NCI-H1417 treated with DMSO at 0.1 percent for 48 hours (cell line): Measurements from ENCODE around the gene JDP2.
"Not testable (repeated sequence)": the region's sequence is repeated elsewhere in the genome, so short reads cannot be mapped to it uniquely, and the experiment has no call there.

Experiments used
- DNase-seq: peaks from one replicate; lab custom pipeline; 2025; lab: John Stamatoyannopoulos, UW

JDP2 gene

GRCh38 chr14:75456069-75456996 lies 28.5 kb downstream of the JDP2 start:
- DNase-seq: no peak

DNA sequence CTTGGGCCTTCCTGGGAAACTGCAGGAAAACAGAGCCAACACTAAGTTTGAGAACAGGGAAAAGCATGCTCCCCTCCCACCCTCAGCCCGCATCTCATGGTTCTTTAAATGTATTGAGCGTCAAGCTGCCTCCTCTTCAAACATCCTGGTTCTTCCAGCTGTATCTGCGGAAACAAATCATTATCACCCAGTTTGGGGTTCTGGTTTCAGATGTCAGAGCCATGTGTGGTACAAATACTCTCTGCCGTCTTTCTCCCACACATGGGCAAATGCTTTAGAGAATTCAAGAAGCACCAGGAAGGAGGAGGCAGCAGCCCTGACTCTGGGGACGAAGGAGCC lies 29.1 kb downstream of the JDP2 start:
- DNase-seq: no peak

DNA sequence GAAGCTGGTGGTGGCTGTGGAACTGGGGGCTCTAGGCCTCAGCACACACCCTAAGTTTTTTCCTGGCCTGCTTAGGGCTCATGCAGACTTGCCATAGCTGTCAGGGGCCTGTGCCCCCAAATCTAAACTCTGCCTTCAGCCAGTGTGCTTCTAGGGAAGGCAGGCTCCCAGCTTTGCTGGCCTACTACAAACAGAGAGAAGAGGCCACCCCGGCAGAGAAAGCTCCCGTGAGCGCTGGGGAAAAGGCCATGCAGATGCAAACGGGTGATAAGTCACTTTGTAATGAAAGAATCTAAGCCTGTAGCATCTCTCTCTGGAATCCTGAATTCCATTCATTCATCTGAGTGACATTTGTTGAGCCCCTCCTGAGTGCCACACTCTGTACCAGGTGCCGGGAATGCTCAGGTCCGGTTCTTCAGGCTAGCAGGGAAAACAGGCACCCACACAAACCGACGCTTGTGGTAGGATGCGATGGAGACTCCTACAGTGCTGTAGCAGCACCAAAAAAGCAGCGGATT lies 29.9 kb downstream of the JDP2 start:
- no peak for DNase-seq

GRCh38 chr14:75458305-75458704 lies 30.5 kb downstream of the JDP2 start:
- DNase-seq: no peak

- no peak for DNase-seq
Measured at GRCh38 chr14:75459099-75459741, 31.4 kb downstream of the JDP2 start.

GRCh38 chr14:75459791-75460190 lies 32.0 kb downstream of the JDP2 start:
- no peak for DNase-seq

DNA sequence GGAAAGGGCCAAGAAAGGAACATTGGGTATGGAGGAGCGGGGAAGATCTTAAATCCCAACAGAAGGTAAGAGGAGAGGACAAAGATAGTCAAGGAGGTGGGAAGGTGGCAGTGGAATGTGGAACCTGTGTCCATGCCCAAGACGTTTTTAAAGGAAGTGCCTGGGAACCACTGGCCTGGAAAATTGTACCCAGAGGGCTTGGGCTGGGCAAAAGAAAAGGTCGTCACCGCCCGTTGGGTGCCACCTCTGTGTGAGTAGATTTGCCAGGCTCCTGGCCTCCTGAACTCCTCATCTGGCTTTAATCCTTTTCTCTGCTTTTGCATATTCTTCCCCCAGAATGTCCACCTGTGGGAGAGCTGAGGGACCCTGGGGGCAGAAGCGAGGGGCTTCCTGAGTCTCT lies 32.6 kb downstream of the JDP2 start:
- DNase-seq: no peak

DNA sequence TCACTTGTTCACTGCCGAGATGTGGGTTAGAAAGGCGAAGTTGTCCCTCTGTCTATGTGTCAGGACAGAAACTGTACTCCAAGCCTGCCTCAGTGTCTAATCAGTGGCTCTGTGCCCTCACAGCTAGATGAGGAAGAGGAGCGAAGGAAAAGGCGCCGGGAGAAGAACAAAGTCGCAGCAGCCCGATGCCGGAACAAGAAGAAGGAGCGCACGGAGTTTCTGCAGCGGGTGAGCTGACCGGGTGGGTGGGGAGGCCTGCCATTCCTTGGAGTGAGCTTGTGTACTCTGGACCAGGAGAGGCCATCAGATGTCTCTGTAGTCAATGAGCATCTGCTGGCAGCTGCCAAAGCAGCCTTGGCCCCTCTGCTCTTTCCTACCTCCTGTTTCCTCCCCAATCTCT lies 33.5 kb downstream of the JDP2 start:
- no peak for DNase-seq

- DNase-seq: no peak
Measured at GRCh38 chr14:75461755-75462349, 34.0 kb downstream of the JDP2 start.

DNA sequence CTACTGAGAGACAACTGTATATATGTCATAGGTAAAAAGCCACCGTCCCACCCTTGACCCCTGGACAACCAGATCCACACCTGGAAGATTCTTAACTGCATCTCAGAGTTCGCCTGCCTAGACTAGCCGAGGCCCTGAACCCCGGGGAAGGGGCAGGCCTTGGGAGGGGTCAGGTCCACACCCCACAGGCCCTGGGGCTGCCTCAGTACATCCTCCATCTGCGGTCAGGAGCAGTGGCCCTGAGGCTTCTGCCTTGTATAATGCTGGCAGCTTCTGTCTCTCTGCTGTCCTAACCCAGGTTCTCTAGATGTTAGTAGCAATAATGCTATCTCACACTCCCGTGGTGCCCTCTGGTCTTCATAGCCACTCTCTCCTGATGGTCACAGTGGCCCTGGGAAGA lies 36.8 kb downstream of the JDP2 start:
- DNase-seq: no peak

DNA sequence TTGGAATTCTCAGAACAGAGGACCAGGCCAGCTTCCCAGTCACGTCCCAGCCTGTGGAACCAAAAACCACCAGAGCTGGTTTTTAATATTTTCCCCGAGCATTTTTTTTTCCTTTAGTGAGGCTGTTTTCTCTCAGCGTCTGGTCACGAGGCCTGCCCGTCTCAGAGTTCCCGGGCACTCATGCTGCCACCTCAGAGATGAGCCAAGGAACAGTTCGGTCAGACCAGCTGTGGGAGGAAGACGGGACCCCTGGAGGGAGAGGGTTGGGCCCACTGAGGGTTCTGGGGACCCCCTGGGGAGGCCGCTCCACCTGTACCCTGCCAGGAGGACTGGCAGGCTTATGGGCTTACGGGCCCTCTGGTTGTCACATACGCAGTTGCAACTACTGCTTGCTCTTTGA lies 39.9 kb downstream of the JDP2 start:
- no peak for DNase-seq

GRCh38 chr14:75469164-75469563 lies 41.3 kb downstream of the JDP2 start:
- DNase-seq: no peak

DNA sequence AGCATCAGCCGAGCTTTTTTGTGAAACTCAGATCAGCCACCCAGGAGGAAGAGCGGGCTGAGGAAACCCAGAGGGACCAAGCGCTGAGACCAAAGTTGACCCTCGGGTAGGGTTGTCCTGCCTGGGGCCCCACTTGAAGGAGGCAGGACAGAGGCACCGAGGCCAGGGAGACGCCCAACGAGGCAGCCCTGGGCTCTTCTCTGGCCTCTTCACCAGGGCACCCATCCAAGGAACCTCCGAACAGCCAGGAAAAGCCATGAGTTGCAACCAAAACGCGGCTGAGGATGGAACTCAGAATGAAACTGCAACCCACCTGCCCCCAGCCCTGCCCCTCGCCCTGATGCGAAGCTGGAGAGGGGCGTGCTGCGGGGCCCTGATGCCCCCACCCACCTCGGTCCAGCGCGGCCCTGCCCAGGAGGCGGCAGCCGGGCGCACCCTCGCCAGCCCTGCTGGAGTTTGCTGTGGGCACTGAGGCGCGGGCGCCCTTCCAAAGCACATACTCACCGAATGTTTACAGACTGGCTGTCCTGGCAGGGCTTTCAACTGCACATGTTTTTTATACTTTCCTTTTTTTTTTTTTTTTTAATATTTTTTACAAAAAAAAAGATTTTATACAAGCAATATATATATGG lies 41.9 kb downstream of the JDP2 start:
- no peak for DNase-seq

GRCh38 chr14:75470238-75470797 lies 42.5 kb downstream of the JDP2 start:
- DNase-seq: no peak

GRCh38 chr14:75471059-75471458 lies 43.2 kb downstream of the JDP2 start:
- DNase-seq: no peak

GRCh38 chr14:75474127-75474526 lies 46.3 kb downstream of the JDP2 start:
- not testable (repeated sequence) for DNase-seq

- DNase-seq: peak; percentile 42
Measured at GRCh38 chr14:75476274-75476995, 48.6 kb downstream of the JDP2 start.

DNA sequence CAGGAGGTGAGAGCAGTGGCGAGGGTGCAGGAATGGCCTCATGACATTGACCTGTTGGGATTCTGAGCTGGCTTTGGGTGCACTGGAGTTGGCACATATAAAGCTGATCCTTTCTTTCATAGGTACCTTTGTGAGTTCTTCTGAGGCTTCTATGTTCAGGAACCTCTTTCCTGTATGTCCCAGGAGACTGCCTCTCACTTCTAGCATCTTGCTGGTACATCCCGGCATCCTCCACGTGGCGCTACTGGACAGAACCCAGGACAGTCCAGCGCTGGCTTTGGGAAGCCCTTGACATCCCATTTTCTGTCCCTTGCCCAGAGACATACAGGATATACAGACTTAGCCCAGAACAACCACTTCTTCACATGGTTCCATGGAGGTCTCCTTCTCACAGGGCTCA lies 50.1 kb downstream of the JDP2 start:
- no peak for DNase-seq

- DNase-seq: no peak
Measured at GRCh38 chr14:75479770-75480600, 52.2 kb downstream of the JDP2 start.

GRCh38 chr14:75482366-75482765 lies 54.5 kb downstream of the JDP2 start:
- DNase-seq: no peak
